Naive B cell (primary cell): Measurements from ENCODE around the gene SPATA13. TPM values are rescaled to one million over a fixed set of nuclear protein-coding genes. Genes with fewer than 3 reads are reported as not detected.
"Not testable (repeated sequence)": the region's sequence is repeated elsewhere in the genome, so short reads cannot be mapped to it uniquely, and the experiment has no call there.

Experiments
- ATAC-seq, 2 donors: fragments of 150-1000 bp; cut with Tn5 transposase; 2 replicates each; pipeline ENCODE4 v1.10.0; 2021; ENCODE audit warnings: low read depth in 2 of 2, mild to moderate bottlenecking in 2 of 2, moderate library complexity in 2 of 2
- DNase-seq: peaks from one replicate; pipeline ENCODE4 v3.0.0; 2022
- H3K27ac Mint-ChIP-seq, 6 donors: one replicate each; pipeline ENCODE4 v1.8.0; 2020 to 2022; ENCODE audit warnings: mild to moderate bottlenecking in 6 of 6, mixed read lengths in 6 of 6, moderate library complexity in 5 of 6, inconsistent platforms in 2 of 6
- H3K27me3 Mint-ChIP-seq, 3 donors: one replicate each; pipeline ENCODE4 v1.8.0; 2021 to 2022; ENCODE audit warnings: mixed read lengths in 3 of 3, mild to moderate bottlenecking in 1 of 3
- H3K36me3 Mint-ChIP-seq, 2 donors: one replicate each; pipeline ENCODE4 v1.8.0; 2020 to 2022; ENCODE audit warnings: mixed read lengths in 2 of 2, inconsistent platforms in 1 of 2, mild to moderate bottlenecking in 1 of 2
- H3K4me1 Mint-ChIP-seq, 3 donors: one replicate each; pipeline ENCODE4 v1.8.0; 2020 to 2022; ENCODE audit warnings: mixed read lengths in 3 of 3, inconsistent platforms in 1 of 3, mild to moderate bottlenecking in 1 of 3, moderate library complexity in 1 of 3
- H3K4me3 Mint-ChIP-seq, 8 donors: one replicate each; pipeline ENCODE4 v1.8.0; 2020 to 2022; ENCODE audit warnings: mild to moderate bottlenecking in 8 of 8, mixed read lengths in 8 of 8, moderate library complexity in 8 of 8, inconsistent platforms in 2 of 8
- H3K9me3 Mint-ChIP-seq, 7 donors: one replicate each; pipeline ENCODE4 v1.8.0; 2020 to 2022; ENCODE audit warnings: mixed read lengths in 7 of 7, mild to moderate bottlenecking in 5 of 7, inconsistent platforms in 2 of 7, moderate library complexity in 1 of 7
- polyA plus RNA-seq, 6 donors: library from polyadenylated mRNA; unstranded; fragments of 300-500 nt; fragmentation: Illumina TruSeq; gene quantifications; one replicate each; pipeline ENCODE4 v1.2.3, GENCODE V29; 2021; ENCODE audit warnings: low read depth in 6 of 6

Gene SPATA13
- polyA plus RNA-seq, 6 donors from 2014 or later: 2.2 to 8.3 (median 5.3) TPM; not detected in 1

DNA sequence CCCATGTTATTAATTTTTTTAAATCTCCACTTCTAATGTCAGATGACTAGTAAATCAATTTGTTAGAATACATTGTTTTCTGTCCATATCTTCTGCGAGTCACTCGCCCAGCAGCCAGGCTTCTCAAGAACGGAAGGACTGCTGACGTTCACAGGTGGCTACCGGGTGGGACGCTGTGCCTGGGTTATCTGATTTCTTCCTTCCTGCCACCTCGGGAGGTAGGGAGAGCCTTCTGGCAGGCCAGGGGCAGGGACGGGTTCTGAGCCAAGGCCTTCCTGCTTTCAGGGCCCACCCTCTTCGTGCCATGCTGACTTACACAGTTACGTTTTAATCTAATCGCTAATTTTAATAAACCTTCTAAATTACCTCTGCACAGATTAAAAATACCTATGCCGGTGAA is 140.9 kb downstream of the SPATA13 start:
- H3K9me3 Mint-ChIP-seq: no peaks in the 10 kb centered on the region
- H3K27me3 Mint-ChIP-seq: no peaks in the 10 kb centered on the region
- no peaks in the 10 kb centered on the region for H3K4me1 Mint-ChIP-seq
- DNase-seq (no peak), ATAC-seq (no peak)
- peaks cover 0 to 28% of the 10 kb centered on the region in 2 donors for H3K36me3 Mint-ChIP-seq
- no peak overlapping the region for H3K27ac Mint-ChIP-seq
- no peak overlapping the region for H3K4me3 Mint-ChIP-seq

GRCh38 chr13:24301911-24302310 is 141.4 kb downstream of the SPATA13 start:
- Mint-ChIP-seq H3K4me3 (no peak overlapping the region), H3K27me3 (no peaks in the 10 kb centered on the region), H3K27ac (no peak overlapping the region), H3K4me1 (no peaks in the 10 kb centered on the region), H3K36me3 (peaks cover 0 to 28% of the 10 kb centered on the region in 2 donors), H3K9me3 (no peaks in the 10 kb centered on the region)
- ATAC-seq (no peak), DNase-seq (no peak)

DNA sequence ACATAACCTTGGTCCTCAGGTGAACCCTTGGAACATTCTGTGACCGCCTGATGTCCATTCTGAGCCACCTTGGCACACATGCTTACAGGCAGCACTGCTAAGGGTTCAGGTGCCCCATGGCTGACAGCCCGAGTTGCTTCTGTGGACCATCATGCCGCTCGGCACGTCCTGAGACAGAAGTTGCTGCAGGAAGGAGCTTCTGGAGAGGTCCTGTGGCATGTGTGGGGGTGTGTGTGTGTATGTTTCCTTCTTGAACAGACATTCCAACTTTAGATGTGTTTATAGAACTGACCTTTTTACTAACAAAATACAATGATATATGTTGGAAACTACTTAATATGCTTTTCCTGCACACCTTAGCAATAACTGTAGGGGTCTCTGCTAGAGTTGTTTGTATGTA is 144.1 kb downstream of the SPATA13 start:
- Mint-ChIP-seq H3K27ac (no peak overlapping the region), H3K4me3 (no peak overlapping the region), H3K4me1 (no peaks in the 10 kb centered on the region), H3K36me3 (peaks cover 0 to 4% of the 10 kb centered on the region in 2 donors), H3K27me3 (peaks cover 0 to 2% (median 0%) of the 10 kb centered on the region in 3 donors), H3K9me3 (no peaks in the 10 kb centered on the region)
- ATAC-seq (no peak), DNase-seq (no peak)

DNA sequence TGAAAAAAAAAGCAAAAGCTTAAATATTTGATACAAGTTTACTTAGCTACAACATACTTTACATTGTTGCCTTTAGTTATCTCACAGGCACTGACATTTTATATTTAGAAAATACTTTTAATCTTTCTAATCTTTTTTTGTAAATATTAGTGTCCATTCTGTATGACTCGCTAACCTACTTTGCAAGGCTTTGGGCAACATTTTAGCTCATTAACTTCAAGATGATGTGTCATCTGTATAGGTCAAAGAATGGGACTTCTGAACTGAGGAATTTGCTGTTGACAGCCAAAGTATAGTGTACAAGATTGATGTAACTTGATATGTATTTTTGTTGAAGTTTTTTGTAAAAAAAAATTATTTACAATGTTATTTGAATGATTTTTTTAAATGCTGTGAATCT is 146.1 kb downstream of the SPATA13 start:
- Mint-ChIP-seq H3K4me1 (no peaks in the 10 kb centered on the region), H3K36me3 (no peaks in the 10 kb centered on the region), H3K9me3 (no peaks in the 10 kb centered on the region), H3K27me3 (peaks cover 0 to 4% (median 0%) of the 10 kb centered on the region in 3 donors), H3K27ac (no peak overlapping the region), H3K4me3 (no peak overlapping the region)
- ATAC-seq (no peak), DNase-seq (no peak)

- Mint-ChIP-seq H3K36me3 (no peaks in the 10 kb centered on the region), H3K27me3 (peaks cover 4 to 7% (median 5%) of the 10 kb centered on the region in 3 donors), H3K4me1 (no peaks in the 10 kb centered on the region), H3K9me3 (no peaks in the 10 kb centered on the region), H3K4me3 (no peak overlapping the region), H3K27ac (peak overlapping the region in 1 of 6 donors; percentile 60)
- DNase-seq (no peak), ATAC-seq (no peak)
These were observed 146.9 kb downstream of the SPATA13 start for GRCh38 chr13:24307211-24308067.

- peaks cover 4 to 7% (median 5%) of the 10 kb centered on the region in 3 donors for H3K27me3 Mint-ChIP-seq
- H3K27ac Mint-ChIP-seq: no peak overlapping the region
- no peaks in the 10 kb centered on the region for H3K9me3 Mint-ChIP-seq
- DNase-seq: no peak
- H3K4me1 Mint-ChIP-seq: no peaks in the 10 kb centered on the region
- no peaks in the 10 kb centered on the region for H3K36me3 Mint-ChIP-seq
- no peak overlapping the region for H3K4me3 Mint-ChIP-seq
- ATAC-seq: no peak
These were observed 147.5 kb downstream of the SPATA13 start for GRCh38 chr13:24308068-24308445.

DNA sequence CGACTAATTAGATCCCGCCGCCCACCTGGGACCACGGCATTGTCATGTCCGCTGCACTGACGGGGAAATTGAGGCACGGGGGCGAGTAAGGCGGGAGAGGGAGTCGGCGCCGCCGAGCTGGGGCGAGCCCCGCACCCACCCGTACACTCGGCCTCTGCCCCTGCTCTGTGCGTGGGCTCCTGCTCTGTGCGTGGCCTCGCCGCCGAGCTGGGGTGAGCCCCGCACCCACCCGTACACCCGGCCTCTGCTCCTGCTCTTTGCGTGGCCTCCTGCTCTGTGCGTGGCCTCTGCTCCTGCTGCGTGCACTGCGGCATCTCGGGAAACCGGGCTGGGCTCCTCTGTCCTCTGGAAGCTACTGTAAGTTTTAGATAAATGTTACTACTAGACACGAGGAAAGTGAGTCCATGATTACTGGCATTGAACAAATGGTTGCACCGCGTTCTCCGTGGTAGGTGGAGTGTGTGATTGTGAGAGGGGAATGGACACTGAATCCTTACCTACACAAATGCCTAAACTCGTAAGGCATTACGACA is 148.0 kb downstream of the SPATA13 start:
- Mint-ChIP-seq H3K27ac (peak overlapping the region in 1 of 6 donors; percentile 44), H3K4me1 (no peaks in the 10 kb centered on the region), H3K9me3 (no peaks in the 10 kb centered on the region), H3K36me3 (no peaks in the 10 kb centered on the region), H3K4me3 (no peak overlapping the region), H3K27me3 (peaks cover 4 to 7% (median 5%) of the 10 kb centered on the region in 3 donors)
- DNase-seq: no peak
- ATAC-seq: no peak

GRCh38 chr13:24309300-24309699 is 148.8 kb downstream of the SPATA13 start, which contains the start of gene C1QTNF9:
Gene C1QTNF9, plus strand, starts transcription at chr13:24309580. Its CDS starts 6,424 bp downstream, at chr13:24316004.
- H3K4me3 Mint-ChIP-seq: not testable (repeated sequence)
- H3K27ac Mint-ChIP-seq: peak within 1 kb of the TSS in 1 of 6 donors; percentile 44

DNA sequence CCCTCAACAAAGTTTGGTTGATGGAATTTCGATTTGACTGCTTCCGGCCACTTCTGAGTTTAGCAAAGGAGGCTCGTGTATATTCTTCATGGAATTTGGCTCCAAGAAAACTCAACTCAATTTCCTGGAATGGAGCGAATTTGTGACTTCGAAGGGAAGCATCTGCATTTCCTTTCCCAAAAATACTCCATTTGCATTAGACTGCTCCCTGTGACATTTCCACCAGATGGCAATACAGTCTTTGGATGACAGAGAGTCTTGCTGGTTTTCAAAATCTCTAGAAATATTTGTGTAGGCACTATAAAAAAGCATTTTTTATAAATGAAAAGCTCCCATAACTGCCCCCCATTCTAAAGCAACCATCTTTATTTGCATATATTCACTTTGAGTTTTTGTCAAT is 152.9 kb downstream of the SPATA13 start:
- H3K4me3 Mint-ChIP-seq: no peak overlapping the region
- no peak overlapping the region for H3K27ac Mint-ChIP-seq
- peaks cover 8 to 13% (median 12%) of the 10 kb centered on the region in 3 donors for H3K27me3 Mint-ChIP-seq
- no peaks in the 10 kb centered on the region for H3K4me1 Mint-ChIP-seq
- DNase-seq: no peak
- no peak for ATAC-seq
- H3K36me3 Mint-ChIP-seq: no peaks in the 10 kb centered on the region
- H3K9me3 Mint-ChIP-seq: no peaks in the 10 kb centered on the region

More at GRCh38 chr13:24309300-24309699, 148.8 kb downstream of the SPATA13 start, which contains the start of gene C1QTNF9:
- DNase-seq, H3K27me3 Mint-ChIP-seq, ATAC-seq, H3K36me3 Mint-ChIP-seq, H3K9me3 Mint-ChIP-seq, H3K4me1 Mint-ChIP-seq: not testable (repeated sequence)

DNA sequence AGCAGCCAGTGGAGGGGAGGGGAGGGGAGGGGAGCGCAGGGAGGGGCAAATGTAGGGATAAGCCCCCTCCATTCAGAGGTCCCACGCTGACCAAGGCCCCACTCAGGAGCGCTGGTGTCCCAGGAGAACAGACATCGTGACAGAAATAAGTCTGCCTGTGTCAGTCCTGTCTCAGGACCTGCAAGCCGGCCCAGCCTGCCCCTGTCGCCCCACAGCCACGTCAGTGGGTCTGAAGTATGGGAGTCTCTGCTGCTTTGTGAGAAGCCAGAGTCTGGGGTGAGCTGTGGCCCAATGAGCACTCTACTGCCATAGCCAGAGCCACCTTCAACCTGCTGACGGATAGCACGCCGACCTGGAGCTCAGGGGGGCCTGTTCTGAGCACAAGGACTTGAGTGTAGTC is 157.3 kb downstream of the SPATA13 start:
- not testable (repeated sequence) for H3K9me3 Mint-ChIP-seq, ATAC-seq, H3K36me3 Mint-ChIP-seq, H3K4me3 Mint-ChIP-seq, H3K4me1 Mint-ChIP-seq, H3K27ac Mint-ChIP-seq, DNase-seq
- peaks cover 4 to 13% (median 12%) of the 10 kb centered on the region in 3 donors for H3K27me3 Mint-ChIP-seq

DNA sequence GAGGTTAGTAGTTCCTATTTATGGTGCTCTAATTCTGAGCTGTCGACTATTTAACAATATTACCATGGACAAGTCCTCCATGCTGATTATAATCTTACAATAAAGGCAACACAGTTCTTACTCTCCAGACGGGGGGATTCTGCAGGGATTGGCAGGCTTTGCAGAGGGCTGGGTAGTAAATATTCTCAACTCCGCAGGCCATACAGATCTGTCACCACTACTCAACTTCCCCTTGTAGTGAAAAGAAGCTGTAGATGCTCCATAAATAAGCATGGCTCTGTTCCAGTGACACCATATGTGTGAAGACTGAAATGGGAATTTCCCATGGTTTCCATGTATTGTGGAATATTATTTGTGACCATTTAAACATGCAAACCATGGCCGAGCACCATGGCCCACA is 158.4 kb downstream of the SPATA13 start:
- H3K27me3 Mint-ChIP-seq: peaks cover 4 to 19% (median 19%) of the 10 kb centered on the region in 3 donors
- not testable (repeated sequence) for H3K4me3 Mint-ChIP-seq, H3K9me3 Mint-ChIP-seq, ATAC-seq, DNase-seq, H3K36me3 Mint-ChIP-seq, H3K27ac Mint-ChIP-seq
- H3K4me1 Mint-ChIP-seq: peaks cover 5 to 11% (median 6%) of the 10 kb centered on the region in 3 donors

DNA sequence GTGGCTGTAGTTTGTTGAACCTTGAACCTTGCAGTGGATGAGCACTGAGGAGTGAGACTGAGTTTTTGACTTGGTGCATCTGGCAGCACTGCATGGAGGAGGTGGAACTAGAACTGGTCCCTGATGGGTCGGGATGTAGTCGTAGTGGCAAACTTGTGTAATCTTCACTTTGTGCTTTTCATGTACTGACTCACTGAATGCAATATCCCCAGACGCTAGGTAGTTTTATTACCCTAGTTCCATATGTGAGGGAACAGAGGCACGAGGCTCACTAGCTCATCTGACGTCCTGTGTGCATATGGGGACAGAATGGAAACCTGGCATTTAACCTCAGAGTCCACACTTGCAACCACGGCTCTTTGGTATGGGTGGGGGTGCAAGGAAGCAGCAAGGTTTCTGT is 159.1 kb downstream of the SPATA13 start:
- not testable (repeated sequence) for H3K9me3 Mint-ChIP-seq, H3K36me3 Mint-ChIP-seq, H3K4me3 Mint-ChIP-seq, H3K27ac Mint-ChIP-seq, DNase-seq, ATAC-seq
- Mint-ChIP-seq H3K4me1 (peaks cover 5 to 13% (median 7%) of the 10 kb centered on the region in 3 donors), H3K27me3 (peaks cover 5 to 25% (median 23%) of the 10 kb centered on the region in 3 donors)

DNA sequence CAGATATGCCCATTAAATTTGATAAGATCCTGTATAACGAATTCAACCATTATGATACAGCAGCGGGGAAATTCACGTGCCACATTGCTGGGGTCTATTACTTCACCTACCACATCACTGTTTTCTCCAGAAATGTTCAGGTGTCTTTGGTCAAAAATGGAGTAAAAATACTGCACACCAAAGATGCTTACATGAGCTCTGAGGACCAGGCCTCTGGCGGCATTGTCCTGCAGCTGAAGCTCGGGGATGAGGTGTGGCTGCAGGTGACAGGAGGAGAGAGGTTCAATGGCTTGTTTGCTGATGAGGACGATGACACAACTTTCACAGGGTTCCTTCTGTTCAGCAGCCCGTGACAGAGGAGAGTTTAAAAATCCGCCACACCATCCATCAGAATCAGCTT is 160.9 kb downstream of the SPATA13 start:
- H3K4me3 Mint-ChIP-seq, H3K27ac Mint-ChIP-seq, H3K9me3 Mint-ChIP-seq, H3K36me3 Mint-ChIP-seq, DNase-seq, ATAC-seq: not testable (repeated sequence)
- peaks cover 16 to 33% (median 30%) of the 10 kb centered on the region in 3 donors for H3K27me3 Mint-ChIP-seq
- H3K4me1 Mint-ChIP-seq: peaks cover 5 to 13% (median 7%) of the 10 kb centered on the region in 3 donors

DNA sequence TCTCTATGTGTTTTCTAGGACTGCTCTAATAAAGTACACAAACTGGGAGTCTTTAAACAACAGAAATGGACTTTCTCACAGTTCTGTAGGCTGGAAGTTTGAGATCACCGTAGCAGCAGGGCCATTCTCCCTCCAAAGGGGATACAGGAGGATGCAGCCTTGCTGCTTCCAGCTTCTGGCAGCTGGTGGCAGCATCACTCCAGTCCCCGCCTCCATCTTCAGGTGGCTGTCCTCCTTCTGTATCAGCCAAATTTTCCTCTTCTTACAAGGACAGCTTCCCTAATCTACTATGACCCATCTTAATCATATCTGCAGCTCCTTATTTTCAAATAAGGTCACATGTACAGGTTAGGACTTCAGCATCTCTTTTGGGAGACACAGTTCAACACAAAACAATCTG is 161.9 kb downstream of the SPATA13 start:
- not testable (repeated sequence) for H3K9me3 Mint-ChIP-seq, H3K36me3 Mint-ChIP-seq, DNase-seq, H3K27ac Mint-ChIP-seq, ATAC-seq, H3K4me3 Mint-ChIP-seq
- Mint-ChIP-seq H3K27me3 (peaks cover 19 to 36% (median 36%) of the 10 kb centered on the region in 3 donors), H3K4me1 (peaks cover 5 to 13% (median 7%) of the 10 kb centered on the region in 3 donors)
